Activated effector memory CD4-positive, alpha-beta T cell treated with Interleukin-2 at 50 U/mL for 16 hours (primary cell): ENCODE results near the gene LIN7C.
"Not testable (repeated sequence)": the region's sequence is repeated elsewhere in the genome, so short reads cannot be mapped to it uniquely, and the experiment has no call there.

Experiments used
- DNase-seq: peaks from one replicate; pipeline ENCODE4 v3.0.0-alpha.2; 2020

The LIN7C gene, protein sequence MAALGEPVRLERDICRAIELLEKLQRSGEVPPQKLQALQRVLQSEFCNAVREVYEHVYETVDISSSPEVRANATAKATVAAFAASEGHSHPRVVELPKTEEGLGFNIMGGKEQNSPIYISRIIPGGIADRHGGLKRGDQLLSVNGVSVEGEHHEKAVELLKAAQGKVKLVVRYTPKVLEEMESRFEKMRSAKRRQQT

DNA sequence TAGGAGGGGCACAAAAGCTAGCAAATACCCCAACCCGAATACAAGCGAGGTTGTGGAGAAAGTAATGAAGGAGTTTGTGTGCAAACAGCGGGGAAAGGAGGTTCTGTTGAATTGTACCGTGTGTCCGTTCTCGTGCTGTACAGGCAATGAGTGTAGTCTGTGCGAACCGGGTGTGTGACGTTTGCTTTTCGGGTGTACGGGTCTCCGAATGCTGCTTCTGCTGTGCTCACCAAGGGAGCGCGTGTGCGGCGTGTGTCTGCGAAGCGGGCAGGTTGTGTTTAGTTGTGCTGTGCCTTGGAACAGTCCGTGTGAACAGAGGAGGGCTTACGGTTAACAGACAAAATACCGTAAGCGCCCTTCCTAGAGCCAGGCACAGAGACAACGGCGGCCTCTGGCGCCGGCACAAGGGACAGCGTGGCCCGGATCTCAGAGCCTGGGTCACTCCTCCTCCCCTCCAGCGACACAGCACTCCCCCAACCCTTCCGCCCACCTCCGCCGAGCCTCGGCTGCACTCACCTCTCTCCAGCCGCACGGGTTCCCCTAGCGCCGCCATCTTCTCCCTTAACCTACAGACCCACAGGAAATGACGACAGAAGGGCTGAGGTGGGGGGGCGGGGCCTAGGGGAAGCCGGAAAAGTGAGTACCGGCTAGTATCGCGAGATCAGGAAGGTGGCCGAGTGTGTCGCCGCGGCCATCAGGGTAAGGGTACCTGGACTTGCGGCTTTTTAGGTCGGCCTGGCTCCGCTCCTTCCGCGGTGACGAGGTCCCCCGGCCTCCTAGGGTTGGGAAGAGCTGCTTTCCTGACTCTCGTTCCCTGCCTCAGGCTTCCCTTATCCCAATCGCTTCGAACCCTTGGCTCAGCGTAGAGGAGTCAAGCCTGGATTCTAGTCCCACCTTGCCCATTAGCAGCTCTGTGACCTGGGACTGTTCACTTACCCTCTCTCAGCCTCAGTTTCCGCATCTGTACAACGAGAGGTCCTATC lies at the start of gene LIN7C:
LIN7C (minus strand) TSS at position 570 of the 983 bp plus-strand sequence; CDS start at position 553, 17 bp downstream.
- peak; percentile 90 for DNase-seq

DNA sequence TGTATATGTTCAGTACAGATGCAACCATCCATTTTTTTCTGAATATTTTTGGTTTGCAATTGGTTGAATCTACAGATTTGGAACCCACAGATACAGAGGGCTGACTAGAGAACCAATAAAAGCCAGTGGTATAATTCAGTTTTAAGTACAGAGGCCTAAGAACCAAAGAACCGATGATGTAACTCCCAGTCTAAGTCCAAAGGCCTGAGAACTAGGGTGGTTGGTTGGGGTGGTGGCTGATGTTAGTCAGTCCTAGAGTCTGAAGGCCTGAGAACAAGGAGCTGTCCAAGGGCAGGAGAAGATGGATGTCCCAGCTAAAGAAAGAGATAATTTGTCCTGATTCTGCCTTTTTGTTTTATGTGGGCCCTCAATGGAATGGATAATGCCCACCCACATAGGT lies 48.7 kb upstream of the LIN7C start:
- DNase-seq: no peak

DNA sequence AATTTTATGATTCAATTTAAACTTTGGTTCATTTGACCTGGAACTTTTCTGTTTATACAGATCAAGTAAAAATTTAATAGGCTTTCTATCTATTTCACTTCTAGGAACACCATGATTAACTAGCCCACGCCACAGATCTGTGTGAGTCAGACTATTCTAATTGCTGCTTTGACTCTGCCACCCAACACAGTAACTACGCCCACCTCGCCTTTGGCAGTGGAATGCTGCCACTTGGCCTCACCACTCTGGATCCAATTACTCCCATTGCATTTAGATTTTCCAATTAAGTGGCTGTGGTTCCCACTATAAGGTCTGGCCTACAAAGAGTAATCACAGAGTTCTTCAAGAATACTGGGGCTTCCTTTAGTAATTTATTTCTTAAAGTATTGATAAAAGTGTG lies 46.6 kb upstream of the LIN7C start:
- DNase-seq: no peak

DNA sequence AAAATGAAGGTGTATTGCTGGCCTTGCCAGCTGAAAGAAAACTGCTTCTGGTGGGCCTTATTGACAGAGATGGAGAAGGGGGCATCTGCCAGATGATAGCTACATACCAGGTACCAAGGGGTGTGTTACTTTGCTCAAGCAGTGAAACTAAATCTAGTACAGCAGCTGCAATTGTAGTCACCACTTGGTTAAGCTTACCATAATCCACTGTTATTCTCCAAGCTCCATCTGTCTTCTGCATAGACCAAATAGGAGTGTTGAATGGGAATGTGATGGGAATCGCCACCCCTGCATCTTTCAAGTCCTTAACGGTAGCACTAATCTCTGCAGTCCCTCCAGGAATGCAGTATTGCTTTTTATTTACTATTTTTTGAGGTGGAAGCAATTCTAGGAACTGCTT lies 45.8 kb upstream of the LIN7C start:
- DNase-seq: no peak

DNA sequence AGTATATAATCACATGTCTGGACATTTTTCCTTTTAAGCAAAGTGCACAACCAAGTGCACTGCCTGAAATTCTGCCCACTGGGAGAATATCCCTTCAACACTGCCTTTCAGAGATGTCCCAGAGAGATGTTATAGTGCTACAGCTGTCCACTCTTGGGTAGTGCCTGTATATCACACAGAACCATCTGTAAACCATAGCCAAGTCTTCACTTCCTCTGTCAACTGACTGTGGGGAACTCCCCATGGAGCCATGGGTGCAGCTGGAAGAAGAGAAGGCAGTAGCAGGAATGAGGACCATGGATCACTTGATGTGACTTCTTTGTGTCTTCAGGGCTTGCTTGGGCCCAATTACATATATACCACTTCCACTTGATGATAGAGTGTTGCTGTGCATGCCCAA lies 44.6 kb upstream of the LIN7C start:
- no peak for DNase-seq

DNA sequence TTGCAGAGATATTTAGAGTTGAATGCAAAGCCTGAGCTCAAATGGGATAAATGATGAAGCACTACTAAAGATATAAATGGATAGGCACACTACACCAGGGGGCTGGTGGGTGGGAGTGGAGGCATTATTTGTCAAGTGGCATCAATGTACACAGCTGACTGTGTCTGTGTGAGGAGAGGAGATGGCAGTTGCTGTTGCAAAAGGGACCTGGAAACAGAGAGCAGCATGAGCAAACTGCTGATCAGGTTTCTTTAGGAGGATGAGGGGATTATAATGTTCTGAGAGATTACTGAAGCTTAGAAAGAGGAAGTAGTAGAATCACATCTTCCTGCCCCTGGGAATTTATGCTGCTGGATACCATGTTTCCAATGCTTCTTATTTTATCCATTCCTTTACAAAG lies 39.4 kb upstream of the LIN7C start:
- DNase-seq: no peak

DNA sequence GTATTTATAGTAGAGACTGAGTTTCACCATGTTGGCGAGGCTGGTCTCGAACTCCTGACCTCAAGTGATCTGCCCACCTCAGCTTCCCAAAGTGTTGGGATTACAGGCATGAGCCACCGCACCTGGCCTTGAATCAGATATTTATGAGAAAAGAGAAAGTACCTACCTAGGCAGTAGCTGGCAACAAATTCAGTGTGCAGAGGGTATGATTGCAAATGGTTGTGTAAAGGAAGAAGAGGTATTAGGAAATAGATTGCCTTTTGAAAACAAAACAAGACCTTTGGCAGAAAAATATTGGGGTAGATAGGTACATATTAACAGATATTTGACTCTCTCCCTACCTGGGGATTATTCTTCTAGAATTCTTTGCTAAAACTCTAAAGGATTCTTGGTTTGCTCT lies 38.5 kb upstream of the LIN7C start:
- no peak for DNase-seq

DNA sequence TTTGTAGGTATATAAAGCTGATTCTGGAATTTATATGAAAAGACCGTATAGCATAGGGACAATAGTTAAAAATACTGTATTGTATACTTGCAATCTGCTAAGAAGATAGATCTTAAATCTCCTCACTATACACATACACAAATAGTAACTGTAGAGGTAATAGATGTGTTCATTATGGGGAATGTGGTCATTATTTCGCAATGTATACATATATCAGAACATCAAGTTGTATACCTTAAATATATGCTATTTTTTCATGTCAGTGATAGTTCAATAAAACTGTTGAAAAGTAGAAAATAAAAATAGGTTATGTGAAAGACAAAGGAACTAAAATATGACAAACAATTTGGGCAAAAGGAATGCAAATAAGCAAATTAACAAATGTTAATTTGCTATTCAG lies 35.2 kb upstream of the LIN7C start:
- no peak for DNase-seq

DNA sequence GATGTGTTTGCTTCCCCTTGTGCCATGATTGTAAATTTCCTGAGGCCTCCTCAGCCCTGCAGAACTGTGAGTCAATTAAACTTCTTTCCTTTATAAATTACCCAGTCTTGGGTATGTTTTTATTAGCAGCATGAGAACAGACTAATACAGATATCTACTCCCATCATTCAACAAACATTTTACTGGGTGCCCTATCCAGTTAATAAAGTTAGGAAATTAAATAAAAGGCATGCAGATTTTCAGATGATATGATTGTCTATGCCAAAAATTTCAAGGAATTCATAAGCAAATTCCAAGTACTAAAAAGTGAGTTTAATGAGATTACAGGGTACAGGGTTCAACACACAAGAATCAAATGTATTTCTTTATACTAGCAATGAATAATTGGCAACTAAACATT lies 33.5 kb upstream of the LIN7C start:
- DNase-seq: no peak

DNA sequence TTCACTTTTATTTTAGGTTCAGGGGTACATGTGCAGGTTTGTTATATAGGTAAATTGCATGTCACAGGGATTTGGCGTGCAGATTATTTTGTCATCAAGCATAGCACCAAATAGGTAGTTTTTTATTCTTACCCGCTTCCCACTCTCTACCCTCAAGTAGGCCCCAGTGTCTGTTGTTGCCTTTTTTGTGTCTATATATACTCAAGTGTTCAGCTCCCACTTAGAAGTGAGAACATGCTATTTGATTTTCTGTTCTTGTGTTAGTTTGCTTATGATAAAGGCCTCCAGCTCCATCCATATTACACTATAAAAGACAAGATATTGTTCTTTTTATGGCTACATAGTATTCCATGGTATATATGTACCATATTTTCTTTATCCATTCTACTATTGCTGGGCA lies 28.5 kb upstream of the LIN7C start:
- no peak for DNase-seq

DNA sequence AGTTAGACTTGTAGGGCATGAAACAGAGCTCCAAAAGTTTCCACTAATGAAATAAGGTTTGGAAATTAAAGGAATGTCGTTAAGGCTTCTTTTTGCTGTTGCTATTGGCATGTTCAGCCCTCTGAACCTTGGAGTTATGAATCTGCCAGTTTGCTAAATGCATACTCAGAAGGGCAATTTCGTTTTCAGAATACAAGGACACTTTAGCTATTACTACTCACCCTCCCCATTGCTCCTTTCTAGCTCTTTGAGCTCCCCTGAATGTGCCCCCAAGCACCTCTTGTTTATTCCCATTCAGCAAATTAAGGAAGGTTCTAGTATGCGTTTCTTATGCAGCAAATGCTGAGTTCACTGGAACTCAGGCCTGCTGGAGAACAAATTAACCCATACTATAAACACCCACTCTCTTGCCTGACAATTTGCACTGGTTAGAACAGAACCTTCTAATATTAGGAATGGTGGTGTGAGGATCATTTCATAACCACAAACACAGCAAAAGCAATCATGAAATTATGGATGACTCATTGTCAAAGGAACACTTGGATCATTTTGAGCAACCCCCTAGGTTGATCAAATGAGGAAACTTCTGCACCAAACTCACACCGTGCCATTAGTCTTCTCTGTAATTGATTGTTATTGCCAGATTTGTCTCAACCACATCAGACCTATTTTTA lies 26.2 kb upstream of the LIN7C start:
- DNase-seq: no peak

DNA sequence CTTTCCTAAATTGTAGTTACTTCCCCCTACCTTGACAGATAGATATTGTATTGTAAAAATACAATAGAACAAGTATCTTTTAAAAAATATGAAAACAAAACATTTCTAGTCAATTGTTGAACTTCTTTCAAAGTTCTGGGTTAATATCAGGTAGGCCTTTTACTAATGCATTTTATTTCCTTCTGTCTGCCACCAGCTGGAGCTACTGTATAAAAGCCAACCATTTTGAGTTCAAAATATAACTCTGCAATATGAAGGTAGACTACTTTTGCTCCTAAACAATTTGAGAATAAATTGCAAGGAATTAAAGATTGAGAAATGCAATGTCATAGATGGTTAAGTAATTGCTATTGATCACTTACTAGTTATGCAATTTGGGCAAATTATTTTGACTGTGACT lies 22.1 kb upstream of the LIN7C start:
- no peak for DNase-seq

DNA sequence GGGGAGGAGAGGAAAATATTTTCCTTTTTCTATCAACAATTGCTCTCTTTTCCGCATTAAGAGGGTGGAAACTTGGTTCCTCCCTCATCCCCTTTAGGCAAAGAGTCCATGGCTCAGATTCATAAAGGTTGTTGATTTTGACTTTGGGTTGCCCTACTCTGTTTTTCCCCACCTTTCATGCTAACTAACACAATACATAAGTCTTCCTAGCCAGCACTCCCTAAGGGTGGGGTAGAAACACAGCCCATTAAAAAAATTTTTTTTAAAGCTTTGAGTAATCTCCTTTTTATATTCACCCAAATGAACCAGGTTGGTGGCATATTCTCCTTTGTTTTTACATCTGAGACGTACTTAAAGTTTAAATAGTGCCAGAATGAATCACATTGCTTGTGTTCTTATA lies 20.0 kb upstream of the LIN7C start:
- no peak for DNase-seq

DNA sequence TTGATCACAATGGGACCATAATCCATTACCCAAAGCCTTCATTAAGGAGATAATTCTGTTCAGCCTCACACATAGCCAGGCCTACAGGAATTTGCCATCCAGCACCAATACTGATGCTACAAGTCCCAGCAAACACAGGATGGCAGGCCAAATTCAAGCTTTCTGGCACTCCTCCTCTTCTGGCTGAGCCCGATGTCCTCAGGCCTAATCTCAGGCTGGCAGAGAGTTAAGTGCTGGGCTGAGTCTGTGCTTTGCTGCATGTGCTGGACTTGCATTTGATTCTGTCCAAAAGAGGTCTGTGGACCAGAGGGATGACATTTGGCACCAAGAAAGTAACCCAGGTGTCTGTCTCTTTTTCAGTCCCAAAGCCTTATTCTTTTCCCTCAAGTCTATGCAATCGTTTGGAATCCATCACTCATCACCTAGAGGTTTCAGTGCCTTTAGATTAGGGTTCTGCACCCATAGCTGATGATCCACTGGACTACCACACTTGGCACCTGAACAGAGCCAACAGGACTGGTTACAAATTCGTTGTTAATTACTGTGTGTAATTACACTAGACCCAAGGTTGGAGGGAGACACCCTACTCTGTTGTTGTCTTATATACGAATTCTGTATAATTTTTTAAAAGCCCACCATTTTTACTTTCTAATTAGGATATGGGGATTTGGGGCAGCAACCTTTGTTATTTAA lies 19.4 kb upstream of the LIN7C start:
- DNase-seq: no peak

DNA sequence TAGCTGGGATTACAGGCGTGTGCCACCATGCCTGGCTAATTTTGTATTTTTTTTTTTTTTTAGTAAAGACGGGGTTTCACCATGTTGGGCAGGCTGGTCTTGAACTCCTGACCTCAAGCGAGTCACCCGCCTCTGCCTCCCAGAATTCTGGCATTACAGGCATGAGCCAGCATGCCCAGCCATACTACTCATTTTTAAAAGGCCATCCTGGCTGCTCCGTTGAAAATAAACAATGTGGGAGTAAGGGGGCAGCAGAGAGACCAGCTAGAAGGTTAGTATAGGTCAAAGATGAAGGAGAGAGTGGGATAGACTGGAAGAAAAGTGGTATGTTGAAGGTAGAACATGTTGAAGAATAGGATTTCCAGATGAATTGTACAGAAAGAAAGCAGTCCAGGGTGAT lies 17.6 kb upstream of the LIN7C start:
- DNase-seq: no peak

DNA sequence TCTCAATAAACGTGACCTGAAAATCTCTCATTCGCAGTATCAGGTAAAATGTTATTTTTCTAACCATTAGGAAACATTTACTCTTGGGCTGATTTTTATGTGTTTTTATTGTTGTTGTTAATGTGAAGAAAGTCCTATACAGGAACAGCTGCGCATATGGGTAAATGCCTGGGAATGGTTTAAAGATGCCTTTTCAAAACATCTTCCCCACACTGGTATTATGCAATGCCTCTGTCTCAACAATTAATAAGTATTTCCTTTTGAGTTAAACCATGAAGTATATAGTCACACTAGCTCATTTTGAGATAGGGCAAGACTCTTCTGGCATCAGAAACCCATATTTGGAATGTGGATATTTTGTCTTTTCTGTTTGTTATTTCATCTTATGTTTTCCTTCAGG lies 13.7 kb upstream of the LIN7C start:
- no peak for DNase-seq

DNA sequence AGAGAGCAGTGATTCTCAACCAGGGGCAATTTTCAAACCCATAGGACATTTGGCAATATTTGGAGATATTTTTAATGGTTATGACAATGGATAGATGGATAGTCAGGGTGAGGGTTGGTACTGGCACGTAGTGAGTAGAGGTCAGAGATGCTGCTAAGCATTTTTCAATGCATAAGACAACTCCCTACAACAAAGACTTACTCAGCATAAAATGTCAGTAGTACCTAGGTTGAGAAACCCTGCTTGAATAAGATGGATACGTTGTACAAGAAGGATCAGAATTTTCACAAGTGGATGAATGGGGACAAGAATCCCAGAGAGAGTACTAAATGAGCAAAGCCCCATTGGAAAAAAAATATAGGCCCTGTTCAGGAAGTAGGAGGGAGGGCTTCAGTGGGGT lies 11.9 kb upstream of the LIN7C start:
- no peak for DNase-seq

DNA sequence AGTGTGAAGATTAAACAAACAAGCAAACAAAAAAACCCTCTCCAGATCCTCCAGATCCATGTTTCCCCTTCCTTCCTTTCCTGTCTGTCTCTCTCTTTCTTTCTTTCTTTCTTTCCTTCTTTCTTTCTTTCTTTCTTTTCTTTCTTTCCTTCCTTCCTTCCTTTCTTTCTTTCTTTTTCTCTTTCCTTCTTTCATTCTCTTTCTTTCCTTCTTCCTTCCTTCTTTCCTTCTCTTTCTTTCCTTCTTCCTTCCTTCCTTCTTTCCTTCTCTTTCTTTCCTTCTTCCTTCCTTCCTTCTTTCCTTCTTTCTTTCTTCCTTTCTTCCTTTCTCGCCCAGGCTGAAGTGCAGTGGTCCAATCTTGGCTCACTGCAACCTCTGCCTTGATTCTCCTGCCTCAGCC lies 10.9 kb upstream of the LIN7C start:
- DNase-seq: not testable (repeated sequence)

DNA sequence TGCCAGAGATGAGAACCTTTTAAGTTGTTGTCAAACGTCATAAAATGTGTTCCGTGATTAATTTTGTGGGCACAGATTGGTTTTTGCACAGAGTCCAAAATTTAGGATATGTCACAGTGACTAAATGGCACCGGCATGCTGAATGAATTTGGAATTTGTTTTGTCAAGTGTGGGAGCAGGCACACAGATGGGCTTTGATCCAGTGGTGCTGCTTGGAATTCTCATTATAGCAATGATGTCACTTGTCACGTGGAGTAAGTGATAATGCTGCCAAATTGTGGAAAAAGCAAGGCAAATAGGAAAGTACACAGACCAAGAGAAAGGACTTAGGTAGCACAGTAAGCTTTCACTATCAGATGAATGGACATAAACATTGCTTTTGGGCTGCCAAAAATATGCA lies 8.0 kb upstream of the LIN7C start:
- no peak for DNase-seq

DNA sequence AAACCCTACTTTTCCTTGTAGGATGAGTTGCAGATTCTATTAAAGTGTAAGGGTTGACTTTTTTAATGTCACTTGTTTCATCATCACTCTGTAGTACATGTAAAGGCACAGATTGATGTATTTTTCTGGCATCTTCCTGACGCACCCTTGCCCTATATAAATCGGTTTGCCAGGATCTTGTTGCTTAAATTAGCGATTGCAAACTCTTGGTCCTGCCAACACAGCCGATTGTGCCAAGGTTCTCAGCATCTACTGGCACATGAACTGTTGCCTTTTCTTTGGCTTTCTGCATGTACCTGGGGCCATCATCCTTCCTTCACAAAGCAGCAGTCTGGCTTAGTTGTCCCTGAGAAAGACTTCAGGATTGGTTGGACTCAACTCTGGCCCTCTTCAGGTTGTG lies 7.5 kb upstream of the LIN7C start:
- no peak for DNase-seq

DNA sequence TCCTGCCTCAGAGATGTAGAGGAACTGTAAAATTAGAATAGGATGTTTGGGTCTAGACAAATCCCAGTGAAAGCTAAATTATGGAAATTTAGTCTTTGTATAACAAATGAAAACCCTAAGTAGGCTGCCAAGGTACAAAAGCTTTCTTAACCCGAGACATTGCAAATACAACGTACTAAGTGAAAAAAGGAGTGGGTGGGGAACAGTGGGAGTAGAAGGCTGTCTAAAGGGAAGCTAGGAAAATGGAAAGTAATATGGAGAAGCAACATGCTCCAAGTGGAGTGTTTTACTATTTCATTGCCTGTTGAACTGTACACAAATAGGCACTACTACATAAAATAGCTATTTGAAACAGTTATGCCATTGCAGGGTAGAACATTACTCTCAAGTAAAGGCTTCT lies 6.8 kb upstream of the LIN7C start:
- DNase-seq: no peak

DNA sequence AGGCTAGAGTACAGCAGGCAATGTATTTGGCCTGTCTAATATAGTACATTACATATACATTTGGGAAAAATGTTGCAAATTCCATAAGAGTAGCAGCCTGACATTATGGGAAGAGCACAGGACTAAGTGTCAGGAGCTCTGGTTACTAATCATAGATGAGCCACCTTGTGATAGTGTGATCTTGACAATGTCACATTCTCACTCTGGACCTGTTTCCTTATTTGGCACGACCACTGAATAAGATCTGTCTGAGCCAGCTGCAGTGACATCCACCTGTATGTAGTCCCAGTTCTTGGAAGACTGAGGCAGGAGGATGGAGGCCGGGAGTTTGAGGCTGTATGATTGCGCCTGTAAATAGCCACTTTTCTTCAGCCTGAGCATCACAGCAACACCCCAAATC lies 5.7 kb upstream of the LIN7C start:
- no peak for DNase-seq

DNA sequence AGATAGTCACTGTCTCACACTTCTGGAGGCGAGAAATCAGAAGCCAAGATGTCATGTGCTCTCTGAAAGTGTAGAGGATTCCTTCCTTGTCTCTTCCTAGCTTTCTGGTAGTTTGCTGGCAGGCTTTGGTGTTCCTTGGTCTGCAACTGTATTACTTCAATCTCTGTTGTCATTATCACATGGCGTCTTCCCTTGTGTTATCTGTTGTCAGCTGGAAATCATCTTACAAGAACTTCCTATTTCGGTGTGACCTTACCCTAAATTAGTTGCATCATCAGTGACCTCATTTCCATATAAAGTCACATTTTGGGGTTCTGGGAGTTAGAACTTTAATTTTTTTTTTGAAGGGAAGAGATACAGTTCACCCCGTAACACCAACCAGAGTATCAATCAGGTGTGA lies 3.3 kb upstream of the LIN7C start:
- DNase-seq: no peak
